Vagina (tissue), 2 donors: ENCODE data around the gene MSI2. TPM values are rescaled to one million over a fixed set of nuclear protein-coding genes. Genes with fewer than 3 reads are reported as not detected.

Source experiments
- DNase-seq, 2 donors: peaks; one replicate each; pipeline ENCODE4 v3.0.0-alpha.2; 2017; ENCODE audit errors: extremely low spot score in 2 of 2
- H3K27ac ChIP-seq: fragments of 200-600 bp; sonication (generic); one replicate; pipeline ENCODE4 v1.5.1; 2019
- H3K27me3 ChIP-seq: fragments of 200-600 bp; sonication (generic); one replicate; pipeline ENCODE4 v1.5.1; 2019
- H3K36me3 ChIP-seq, 2 donors: fragments of 200-600 bp; sonication (generic); one replicate each; pipeline ENCODE4 v1.5.1; 2017 to 2019
- H3K4me1 ChIP-seq: fragments of 200-600 bp; sonication (generic); one replicate; pipeline ENCODE4 v1.5.1; 2019
- H3K4me3 ChIP-seq, 2 donors: fragments of 200-600 bp; sonication (generic); 1 replicate in 1 of 2; 2 replicates in 1 of 2; pipeline ENCODE4 v1.5.1; 2016 to 2019
- H3K9me3 ChIP-seq: fragments of 200-600 bp; sonication (generic); one replicate; pipeline ENCODE4 v1.5.1; 2019
- POLR2A ChIP-seq, 2 donors: fragments of 450-650 bp; IDR thresholded peaks; one replicate each; pipeline ENCODE4 v1.6.1; 2017; ENCODE audit warnings: antibody characterized with exemption in 2 of 2, mild to moderate bottlenecking in 2 of 2, moderate library complexity in 2 of 2
- POLR2AphosphoS5 ChIP-seq, 2 donors: sonication (generic); formaldehyde crosslinking; IDR thresholded peaks; one replicate each; pipeline ENCODE4 v1.9.0; 2017; ENCODE audit warnings: antibody characterized with exemption in 2 of 2, mild to moderate bottlenecking in 2 of 2, low read depth in 1 of 2; ENCODE audit not compliant: insufficient read depth in 1 of 2
- intact Hi-C: fragments of 100-400 bp; cut with DNase I; formaldehyde crosslinking; loops from one replicate; pipeline ENCODE4 v1.15.1; 2023
- total RNA-seq: library from RNA; depleted of rRNA; stranded (reverse); fragments of >200 nt; gene quantifications from one replicate; pipeline ENCODE4 v1.2.3, GENCODE V29; 2016
- TF ChIP-seq, protein P1 (sequence below), 3 experiments: fragments of 450-650 bp in 2 of 3; fragments of 200-600 bp in 1 of 3; sonication (generic) in 1 of 3; IDR thresholded peaks; one replicate each; pipeline ENCODE4 v1.5.1; 2017 to 2019; ENCODE audit warnings: antibody characterized with exemption in 3 of 3, mild to moderate bottlenecking in 2 of 3, moderate library complexity in 2 of 3

MSI2 gene
- total RNA-seq, 1 donor from 2014 or later: 27.3 TPM

DNA sequence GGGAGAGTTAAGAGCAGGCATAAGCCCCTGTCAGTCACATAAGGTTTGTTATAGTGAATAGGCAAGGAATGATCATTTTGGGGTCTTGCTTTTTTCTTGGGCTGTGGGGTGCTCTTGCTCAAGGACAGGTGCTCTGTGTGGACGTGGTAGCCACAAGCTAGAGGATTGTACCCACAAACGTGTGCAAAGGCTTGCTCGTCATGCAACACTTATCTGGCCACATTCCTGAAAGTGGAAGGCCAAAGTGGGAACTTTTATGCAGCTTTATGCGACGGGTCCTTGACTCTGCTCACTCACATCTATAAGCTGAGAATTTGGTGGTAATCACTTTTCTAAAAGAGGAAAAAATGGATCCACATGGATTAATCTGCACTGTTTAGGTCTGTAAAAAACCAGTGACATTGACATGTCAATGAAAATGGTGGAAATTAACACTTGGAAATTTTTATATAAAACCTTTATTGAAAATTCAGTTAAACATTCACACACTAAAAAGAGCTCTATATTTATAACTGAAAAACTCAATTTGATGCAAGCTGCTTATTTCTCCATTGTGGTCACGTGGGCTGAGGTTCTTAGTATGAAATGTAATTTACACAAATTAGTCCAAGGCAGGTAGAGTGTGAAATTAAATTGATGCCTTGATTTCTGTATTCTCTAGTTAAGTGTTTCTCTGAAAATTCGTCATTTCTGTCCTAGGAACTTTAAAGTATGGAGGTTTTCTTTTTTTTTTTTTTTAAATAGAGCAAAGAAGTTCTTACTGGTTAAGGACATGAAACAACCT lies 162.3 kb downstream of the MSI2 start:
- H3K27me3 ChIP-seq: no peaks in the 10 kb centered on the region
- no peak overlapping the region for H3K4me3 ChIP-seq
- no peak for TF ChIP-seq POLR2AphosphoS5 (IDR thresholded peaks at IDR 0.05; ENCODE audit: insufficient read depth in 1 of 2, low read depth in 1 of 2)
- TF ChIP-seq, protein P1, sequence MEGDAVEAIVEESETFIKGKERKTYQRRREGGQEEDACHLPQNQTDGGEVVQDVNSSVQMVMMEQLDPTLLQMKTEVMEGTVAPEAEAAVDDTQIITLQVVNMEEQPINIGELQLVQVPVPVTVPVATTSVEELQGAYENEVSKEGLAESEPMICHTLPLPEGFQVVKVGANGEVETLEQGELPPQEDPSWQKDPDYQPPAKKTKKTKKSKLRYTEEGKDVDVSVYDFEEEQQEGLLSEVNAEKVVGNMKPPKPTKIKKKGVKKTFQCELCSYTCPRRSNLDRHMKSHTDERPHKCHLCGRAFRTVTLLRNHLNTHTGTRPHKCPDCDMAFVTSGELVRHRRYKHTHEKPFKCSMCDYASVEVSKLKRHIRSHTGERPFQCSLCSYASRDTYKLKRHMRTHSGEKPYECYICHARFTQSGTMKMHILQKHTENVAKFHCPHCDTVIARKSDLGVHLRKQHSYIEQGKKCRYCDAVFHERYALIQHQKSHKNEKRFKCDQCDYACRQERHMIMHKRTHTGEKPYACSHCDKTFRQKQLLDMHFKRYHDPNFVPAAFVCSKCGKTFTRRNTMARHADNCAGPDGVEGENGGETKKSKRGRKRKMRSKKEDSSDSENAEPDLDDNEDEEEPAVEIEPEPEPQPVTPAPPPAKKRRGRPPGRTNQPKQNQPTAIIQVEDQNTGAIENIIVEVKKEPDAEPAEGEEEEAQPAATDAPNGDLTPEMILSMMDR (IDR thresholded peaks at IDR 0.05): no peak
- no peak for TF ChIP-seq POLR2A (IDR thresholded peaks at IDR 0.05)
- intact Hi-C loops: no loop called here
- H3K27ac ChIP-seq: no peak overlapping the region
- no peak for DNase-seq
- H3K36me3 ChIP-seq: no peaks in the 10 kb centered on the region
- no peaks in the 10 kb centered on the region for H3K4me1 ChIP-seq
- no peaks in the 10 kb centered on the region for H3K9me3 ChIP-seq

DNA sequence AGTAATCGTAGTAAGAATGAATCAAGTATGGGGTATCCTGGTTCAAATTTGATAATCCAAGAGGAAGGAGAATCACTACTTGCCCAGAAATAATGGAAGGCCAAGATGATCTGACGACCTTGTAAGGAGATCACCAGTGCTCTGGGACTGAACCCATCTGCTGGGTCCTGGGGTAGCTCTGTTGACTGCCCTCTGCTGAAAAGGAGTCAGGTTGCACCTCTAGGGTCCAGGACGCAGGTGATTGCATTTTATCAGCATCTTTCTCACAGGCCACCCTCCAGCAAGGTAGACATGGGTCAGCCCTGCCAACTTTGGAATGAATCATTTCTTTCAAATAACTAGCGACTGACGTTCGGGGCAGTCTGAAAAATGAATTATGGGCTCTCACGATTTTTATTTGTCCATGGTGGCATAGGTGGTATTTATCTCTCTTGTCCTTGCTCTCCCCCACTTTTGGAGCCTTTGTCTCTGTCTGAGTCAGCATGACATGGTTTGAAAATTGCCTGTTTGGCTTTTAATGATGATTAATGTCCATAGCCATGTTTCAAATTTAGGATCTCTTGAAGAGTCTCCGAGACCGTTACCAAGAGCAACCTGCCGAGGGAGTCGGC lies 163.7 kb downstream of the MSI2 start:
- Histone ChIP-seq H3K9me3 (no peaks in the 10 kb centered on the region), H3K4me3 (no peak overlapping the region), H3K36me3 (no peaks in the 10 kb centered on the region), H3K27me3 (no peaks in the 10 kb centered on the region), H3K4me1 (peaks cover 6% of the 10 kb centered on the region), H3K27ac (no peak overlapping the region)
- intact Hi-C loops: no loop called here
- DNase-seq: no peak
- TF ChIP-seq POLR2AphosphoS5 (IDR thresholded peaks at IDR 0.05; ENCODE audit: insufficient read depth in 1 of 2, low read depth in 1 of 2): no peak
- TF ChIP-seq POLR2A (IDR thresholded peaks at IDR 0.05): no peak
- TF ChIP-seq, protein P1 (IDR thresholded peaks at IDR 0.05): no peak

DNA sequence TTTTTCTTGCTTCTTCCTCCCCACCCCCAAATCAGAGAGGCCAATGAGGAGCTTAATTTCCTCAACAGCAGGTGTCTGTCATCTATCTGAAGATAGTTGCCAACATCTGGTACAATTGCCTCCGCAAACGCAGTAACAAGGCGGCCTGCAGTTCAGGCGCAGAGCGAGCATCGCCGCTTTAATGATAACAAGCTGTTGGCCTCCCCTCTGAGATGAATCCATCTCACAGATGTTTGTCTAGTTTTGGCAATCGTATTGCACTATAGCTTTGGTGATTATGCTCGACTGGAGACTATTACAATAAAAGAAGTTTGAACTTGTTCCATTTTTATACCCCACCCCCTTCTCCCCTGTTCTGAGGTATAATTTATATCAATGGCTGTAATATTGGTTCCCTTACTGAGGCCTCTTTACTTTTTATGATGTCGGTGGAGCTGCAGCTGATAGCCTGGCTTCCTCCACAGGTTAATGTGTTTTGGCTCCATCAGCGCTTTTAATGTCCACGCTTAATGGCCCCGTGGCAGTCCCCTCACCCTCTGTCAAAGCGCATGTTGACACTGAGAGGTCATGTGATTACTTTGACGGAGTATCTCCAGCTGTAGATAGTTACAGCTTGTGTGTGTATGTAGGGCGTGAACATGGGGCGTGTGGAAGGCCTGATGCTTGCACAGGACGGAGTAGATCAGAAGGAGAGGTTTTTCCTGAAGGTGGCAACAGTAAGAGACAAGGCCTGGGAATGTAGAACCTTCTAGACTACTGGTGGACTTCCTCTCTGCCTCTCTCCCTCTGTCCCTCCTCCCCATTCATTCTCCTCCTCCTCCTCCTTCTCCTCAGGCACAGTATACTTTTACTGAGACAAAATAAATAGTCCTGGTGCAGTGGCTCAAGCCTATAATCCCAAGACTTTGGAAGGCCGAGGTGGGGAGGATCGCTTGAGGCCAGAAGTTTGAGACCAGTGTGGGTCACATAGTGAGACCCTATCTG lies 164.7 kb downstream of the MSI2 start:
- no peaks in the 10 kb centered on the region for H3K36me3 ChIP-seq
- H3K9me3 ChIP-seq: no peaks in the 10 kb centered on the region
- intact Hi-C loops: no loop called here
- H3K27me3 ChIP-seq: no peaks in the 10 kb centered on the region
- no peak for TF ChIP-seq POLR2A (IDR thresholded peaks at IDR 0.05)
- no peak for TF ChIP-seq POLR2AphosphoS5 (IDR thresholded peaks at IDR 0.05; ENCODE audit: insufficient read depth in 1 of 2, low read depth in 1 of 2)
- TF ChIP-seq, protein P1 (IDR thresholded peaks at IDR 0.05): no peak
- H3K27ac ChIP-seq: no peak overlapping the region
- no peak overlapping the region for H3K4me3 ChIP-seq
- H3K4me1 ChIP-seq: peaks cover 10% of the 10 kb centered on the region
- no peak for DNase-seq

DNA sequence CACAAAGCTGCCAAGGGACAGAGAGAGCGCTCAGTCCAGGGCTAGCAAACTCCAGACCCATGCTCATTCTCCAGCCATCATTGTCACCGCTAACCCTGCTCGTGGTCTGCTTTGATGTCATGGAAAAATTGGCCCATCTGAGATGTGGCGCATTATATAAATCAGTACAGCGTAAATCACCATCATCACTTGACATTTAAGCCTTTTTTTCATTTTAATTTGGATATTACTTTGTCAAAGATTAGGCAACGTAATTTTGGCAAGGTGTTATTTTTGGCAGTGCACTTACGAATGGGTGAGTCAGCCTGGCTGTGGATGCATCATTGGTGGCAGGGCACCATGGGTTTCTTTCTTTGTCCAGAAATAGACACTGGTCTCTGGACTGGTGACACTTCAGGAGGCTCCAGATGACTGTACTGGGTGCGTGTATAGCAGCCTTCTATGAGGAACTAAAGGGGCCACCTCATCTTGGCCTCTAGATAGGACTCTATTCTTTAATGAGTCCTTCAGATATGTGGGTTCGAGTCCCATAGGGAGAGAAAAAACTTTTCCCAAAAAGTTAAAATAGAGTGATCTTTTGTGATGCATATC lies 166.3 kb downstream of the MSI2 start:
- Histone ChIP-seq H3K9me3 (no peaks in the 10 kb centered on the region), H3K4me3 (no peak overlapping the region), H3K27me3 (no peaks in the 10 kb centered on the region), H3K36me3 (no peaks in the 10 kb centered on the region), H3K4me1 (peaks cover 10% of the 10 kb centered on the region), H3K27ac (no peak overlapping the region)
- peak in 1 of 2 donors; percentile 7 for TF ChIP-seq POLR2AphosphoS5 (IDR thresholded peaks at IDR 0.05; ENCODE audit: insufficient read depth in 1 of 2, low read depth in 1 of 2)
- TF ChIP-seq POLR2A (IDR thresholded peaks at IDR 0.05): no peak
- intact Hi-C loops: no loop called here
- no peak for DNase-seq

DNA sequence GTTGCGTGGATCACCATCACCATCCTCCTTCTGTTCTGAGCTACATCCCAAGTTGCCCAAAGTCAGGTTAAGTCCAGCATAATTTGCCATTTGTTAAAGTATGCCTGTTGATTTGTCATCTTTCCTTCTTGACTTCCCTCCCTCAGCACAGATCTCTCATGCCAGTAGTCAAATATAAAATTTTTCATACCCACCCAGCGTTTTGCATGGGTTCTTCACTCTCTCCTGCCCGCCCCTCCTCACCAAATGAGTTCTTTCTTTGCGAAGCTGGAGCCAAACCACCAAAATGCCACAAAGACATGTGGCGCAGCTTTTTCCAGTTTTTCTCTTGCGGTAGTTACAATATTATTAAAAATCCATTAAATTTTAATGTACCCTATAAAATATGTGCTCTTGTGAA lies 167.2 kb downstream of the MSI2 start:
- intact Hi-C loops: no loop called here
- Histone ChIP-seq H3K27ac (no peak overlapping the region), H3K27me3 (no peaks in the 10 kb centered on the region), H3K4me3 (no peak overlapping the region), H3K9me3 (no peaks in the 10 kb centered on the region), H3K4me1 (peaks cover 10% of the 10 kb centered on the region), H3K36me3 (no peaks in the 10 kb centered on the region)
- DNase-seq: no peak
- TF ChIP-seq POLR2AphosphoS5 (IDR thresholded peaks at IDR 0.05; ENCODE audit: insufficient read depth in 1 of 2, low read depth in 1 of 2) (no peak), POLR2A (IDR thresholded peaks at IDR 0.05) (no peak)
- TF ChIP-seq, protein P1 (IDR thresholded peaks at IDR 0.05): no peak
